Subcutaneous adipose tissue (tissue), 4 donors: ENCODE measurements around the gene PTCD3. TPM values are rescaled to one million over a fixed set of nuclear protein-coding genes. Genes with fewer than 3 reads are reported as not detected.

Experiments used
- total RNA-seq, 4 donors: library from RNA; depleted of rRNA; stranded (reverse); fragments of >200 nt; gene quantifications; one replicate each; pipeline ENCODE4 v1.1.0, GENCODE V29; 2016
- TF ChIP-seq, protein P1 (sequence below): fragments of 450-650 bp; IDR thresholded peaks from one replicate; pipeline ENCODE4 v1.5.1; 2016; ENCODE audit warnings: low read depth, mild to moderate bottlenecking, control low read depth, antibody characterized with exemption, moderate library complexity

The PTCD3 gene
- total RNA-seq, 4 donors from 2014 or later: 55.7 to 174 (median 66.7) TPM

DNA sequence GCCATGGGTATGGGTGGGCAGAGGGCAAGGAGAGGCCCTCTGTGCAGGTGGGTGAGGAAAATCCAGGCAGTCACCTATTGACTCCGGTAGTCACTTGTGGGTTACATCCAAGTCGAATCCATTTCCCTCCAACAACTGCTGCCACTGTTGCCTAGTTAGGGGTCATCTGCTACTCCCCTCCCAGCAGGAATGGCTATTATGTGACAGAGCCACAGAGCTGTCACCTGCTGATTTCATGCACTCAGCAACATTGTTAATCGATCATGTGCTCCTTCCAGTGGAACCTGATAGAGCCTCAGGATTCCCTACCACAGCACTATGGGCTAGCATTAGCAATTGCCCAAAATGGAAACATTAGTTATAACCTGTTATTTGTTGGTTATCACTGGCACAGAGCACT, 31.8 kb upstream of the PTCD3 start:
- TF ChIP-seq, protein P1, sequence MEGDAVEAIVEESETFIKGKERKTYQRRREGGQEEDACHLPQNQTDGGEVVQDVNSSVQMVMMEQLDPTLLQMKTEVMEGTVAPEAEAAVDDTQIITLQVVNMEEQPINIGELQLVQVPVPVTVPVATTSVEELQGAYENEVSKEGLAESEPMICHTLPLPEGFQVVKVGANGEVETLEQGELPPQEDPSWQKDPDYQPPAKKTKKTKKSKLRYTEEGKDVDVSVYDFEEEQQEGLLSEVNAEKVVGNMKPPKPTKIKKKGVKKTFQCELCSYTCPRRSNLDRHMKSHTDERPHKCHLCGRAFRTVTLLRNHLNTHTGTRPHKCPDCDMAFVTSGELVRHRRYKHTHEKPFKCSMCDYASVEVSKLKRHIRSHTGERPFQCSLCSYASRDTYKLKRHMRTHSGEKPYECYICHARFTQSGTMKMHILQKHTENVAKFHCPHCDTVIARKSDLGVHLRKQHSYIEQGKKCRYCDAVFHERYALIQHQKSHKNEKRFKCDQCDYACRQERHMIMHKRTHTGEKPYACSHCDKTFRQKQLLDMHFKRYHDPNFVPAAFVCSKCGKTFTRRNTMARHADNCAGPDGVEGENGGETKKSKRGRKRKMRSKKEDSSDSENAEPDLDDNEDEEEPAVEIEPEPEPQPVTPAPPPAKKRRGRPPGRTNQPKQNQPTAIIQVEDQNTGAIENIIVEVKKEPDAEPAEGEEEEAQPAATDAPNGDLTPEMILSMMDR: no peak

DNA sequence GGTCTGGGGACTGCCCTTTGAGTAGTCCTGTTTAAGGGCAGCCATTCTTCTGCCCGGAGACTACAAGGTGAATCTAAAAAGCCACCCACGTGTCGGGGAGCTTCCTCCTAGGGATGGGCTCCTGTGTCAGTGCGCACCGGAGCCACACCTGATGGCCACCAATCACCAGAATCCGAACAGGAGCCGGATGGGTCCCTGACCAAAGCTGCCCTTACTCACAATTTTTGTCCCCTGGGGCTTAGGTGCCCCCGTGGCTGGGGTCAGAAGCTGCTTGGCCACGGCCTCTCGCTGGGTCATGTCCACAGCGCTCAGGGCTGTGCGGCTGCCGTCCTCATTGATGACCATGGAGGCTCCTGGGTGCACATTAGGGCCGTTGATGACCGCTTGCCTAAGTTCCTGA, 31.2 kb upstream of the PTCD3 start:
- TF ChIP-seq, protein P1: no peak

DNA sequence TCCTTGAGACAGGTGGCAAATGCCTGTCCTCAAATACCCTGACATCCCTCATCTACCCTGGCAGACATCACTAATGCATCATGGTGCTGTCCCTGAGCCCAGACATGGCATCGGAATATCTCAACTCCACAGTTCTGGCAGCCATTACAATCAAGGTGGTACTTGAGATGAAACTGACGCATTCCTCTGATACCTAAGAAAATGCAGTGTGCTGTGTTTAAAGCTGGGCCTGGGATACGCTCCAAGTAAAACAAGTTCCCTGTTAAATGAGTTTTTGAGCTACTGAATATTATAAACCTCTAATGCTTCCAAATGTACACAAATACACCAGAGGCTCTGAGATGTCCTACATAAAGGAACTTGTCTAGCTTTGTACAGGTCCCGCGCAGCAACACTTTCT, 30.1 kb upstream of the PTCD3 start:
- TF ChIP-seq, protein P1: no peak

DNA sequence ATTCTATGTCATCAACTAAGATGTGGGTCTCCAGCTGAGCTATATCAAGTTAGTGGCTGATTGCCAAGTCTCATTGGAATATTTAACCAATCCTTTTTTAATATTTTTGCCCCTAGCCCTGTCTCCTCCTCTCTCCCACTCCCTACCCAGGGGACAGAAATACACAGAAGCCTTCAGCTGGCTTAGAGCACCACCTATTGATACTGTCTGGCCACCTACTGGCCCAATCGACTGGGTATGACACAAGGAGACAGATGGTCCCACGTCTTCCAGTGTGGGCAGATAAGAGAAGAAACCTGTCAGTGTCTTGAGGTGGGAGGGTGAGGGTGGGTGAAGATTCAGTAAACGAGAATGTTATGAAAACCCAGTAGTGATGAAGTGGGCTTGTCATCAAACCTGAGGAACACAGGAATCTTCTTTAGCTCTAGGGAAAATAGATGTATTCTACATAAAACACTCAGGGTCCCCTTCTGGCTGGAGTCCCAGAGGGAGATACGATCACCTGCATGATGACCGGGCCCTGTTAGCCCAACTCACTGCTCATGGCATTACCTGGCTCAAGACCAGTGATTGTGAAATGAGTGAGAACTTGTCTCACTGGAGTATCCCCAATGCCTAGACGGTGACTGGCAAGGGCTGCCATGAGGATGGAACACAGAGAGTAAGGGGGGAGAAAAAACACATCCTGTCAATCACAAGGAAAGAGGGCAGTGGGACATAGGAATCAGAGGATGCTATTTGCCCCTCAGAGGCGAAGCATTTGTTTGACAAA, 27.1 kb upstream of the PTCD3 start:
- TF ChIP-seq, protein P1: no peak

DNA sequence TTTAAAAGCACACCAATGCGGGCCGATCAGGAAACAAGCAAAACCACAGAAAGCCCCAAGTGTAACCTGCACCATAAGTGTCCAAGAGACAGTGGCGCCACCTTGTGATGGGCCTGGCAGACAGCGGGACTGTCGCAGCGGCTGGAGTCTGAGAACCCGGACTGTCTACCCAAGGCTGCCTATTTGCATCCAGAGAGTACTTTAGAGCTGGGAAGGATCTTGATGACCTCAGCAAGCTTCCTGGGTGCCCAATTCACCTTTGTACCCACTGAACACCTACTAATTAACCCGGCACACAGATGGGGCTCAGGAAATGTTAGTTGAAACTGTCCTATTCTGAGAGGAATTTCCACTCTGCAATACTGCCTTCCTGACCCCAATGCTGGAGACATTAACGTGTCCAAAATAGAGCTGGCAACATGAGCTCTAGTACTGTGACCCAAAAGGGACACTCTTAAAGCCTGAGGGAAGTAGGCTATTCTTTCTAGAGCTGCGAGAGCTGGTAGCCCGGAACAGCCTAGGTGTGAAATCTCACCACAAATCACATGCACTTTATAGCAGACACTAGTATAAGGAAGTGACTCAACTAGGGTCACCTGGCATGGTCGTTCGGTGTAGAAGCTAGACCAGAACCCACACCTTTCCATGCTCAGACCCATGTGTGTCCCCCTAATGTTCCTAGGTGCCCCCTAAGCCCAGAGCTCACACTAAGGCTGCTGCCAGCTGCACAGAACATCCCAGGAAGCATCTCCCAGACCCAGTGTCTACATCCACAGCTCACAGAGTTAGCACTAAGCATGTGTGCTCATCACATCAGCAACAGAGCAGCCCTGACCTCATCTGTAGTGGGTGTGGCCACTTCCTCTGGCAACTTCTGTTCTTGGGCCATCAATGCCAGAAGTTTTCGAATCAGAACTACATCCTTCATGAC, 25.8 kb upstream of the PTCD3 start:
- TF ChIP-seq, protein P1: no peak

DNA sequence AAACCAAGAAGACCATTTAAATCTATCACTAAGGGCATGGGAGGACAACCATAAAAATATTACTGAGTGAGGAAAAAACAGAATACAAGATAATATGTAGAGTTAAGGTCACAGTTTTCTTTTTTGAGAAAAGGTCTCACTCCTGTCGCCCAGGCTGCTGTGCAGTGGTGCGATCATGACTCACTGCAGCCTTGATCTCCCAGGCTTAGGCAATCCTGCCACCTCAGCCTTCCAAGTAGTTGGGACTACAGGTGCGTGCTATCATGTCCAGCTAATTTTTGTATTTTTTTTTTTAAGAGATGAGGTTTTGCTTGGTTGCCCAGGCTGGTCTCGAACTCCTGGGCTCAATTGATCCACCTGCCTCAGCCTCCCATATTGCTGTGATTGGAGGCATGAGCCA, 24.3 kb upstream of the PTCD3 start:
- TF ChIP-seq, protein P1: no peak

DNA sequence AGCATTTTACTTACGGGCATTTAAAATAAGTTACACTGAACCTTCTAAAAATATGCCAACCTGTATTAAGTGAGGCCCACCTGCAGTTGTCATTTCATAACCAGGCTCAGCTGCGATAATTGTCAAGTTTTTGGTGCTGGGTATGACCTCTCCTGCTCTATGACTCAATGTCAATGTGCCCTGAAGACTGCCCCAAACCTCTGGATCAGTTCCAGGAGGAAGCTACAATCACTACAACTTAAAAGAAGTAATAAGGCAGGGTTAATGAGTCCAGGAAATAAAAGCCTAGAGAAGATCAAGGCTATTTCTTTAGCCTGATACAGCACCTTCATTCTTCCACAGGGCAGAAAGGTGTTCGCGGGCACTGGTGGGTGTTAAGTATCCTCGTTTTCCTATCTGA, 23.3 kb upstream of the PTCD3 start:
- TF ChIP-seq, protein P1: no peak
